Measurements from ENCODE around the gene GATM.
A peak's percentile ranks its signal among the peaks of the same experiment; 100 is the strongest.
"Not testable (repeated sequence)": the region's sequence is repeated elsewhere in the genome, so short reads cannot be mapped to it uniquely, and the experiment has no call there.

The GATM gene

DNA sequence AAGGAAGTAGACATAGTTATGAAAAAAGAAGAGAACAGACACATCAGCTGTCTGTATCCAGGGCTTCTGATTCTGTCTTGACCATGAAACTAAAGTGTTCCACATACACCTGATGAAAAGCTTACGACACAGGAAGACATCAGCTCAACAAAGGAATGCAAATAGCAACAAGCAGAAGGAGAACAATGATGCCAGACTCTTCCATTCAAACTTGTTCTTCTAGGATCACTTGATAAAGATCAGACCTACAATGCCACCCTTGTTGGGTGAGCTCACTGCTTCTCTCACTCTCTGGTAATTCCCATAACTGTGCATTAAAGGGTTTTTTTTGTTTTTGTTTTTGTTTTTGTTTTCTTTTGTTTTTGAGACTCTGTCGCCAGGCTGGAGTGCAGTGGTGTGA lies 49.7 kb downstream of the GATM start:
- H3K4me1 ChIP-seq (ENCODE audit: insufficient read depth, low read length): peaks cover 17% of the 10 kb centered on the region
- H3K9ac ChIP-seq (ENCODE audit: low read depth, low read length): no peak overlapping the region
- 0 out of 2 replicates have a peak, but pooled peaks cover 3% of the 10 kb centered on the region for H3K9me3 ChIP-seq (ENCODE audit: insufficient read depth, low read depth, low read length)
- WGBS: 71% methylated on average over 2 of the region's 2 CpGs
- H3K4me3 ChIP-seq (ENCODE audit: low read length): no peak overlapping the region
- no peak overlapping the region for H3K27ac ChIP-seq (ENCODE audit: low read depth, low read length)
- no peaks in the 10 kb centered on the region for H3K36me3 ChIP-seq (ENCODE audit: insufficient read depth, low read length)
- no peaks in the 10 kb centered on the region for H3K27me3 ChIP-seq (ENCODE audit: insufficient read depth, low read length)

DNA sequence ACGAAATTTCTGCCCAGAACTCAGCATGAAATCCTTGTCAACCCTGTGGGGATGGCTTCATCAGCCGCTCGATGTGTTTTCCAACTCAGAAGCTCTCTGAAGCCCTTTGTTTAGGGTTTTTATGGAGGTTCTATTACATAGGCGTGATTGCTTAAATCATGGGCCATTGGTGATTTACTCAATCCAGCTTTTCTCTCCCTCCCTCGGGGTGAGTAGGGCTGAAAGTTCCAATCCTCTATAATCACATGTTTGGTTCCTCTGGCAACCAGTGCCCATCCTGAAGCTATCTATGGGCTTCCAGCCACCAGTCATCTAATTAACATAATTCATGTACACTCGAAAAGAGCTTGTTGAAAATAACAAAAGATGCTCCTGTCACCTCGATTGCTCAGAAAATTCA lies 51.6 kb downstream of the GATM start:
- H3K4me3 ChIP-seq (ENCODE audit: low read length): no peak overlapping the region
- peak overlapping the region; percentile 44; the same call in 1 of the 2 replicates for H3K27ac ChIP-seq (ENCODE audit: low read depth, low read length)
- no peaks in the 10 kb centered on the region for H3K36me3 ChIP-seq (ENCODE audit: insufficient read depth, low read length)
- H3K9me3 ChIP-seq (ENCODE audit: insufficient read depth, low read depth, low read length): no peaks in the 10 kb centered on the region
- H3K9ac ChIP-seq (ENCODE audit: low read depth, low read length): no peak overlapping the region
- H3K4me1 ChIP-seq (ENCODE audit: insufficient read depth, low read length): peaks cover 17% of the 10 kb centered on the region
- 64% methylated on average over 7 of the region's 7 CpGs for WGBS
- no peaks in the 10 kb centered on the region for H3K27me3 ChIP-seq (ENCODE audit: insufficient read depth, low read length)

DNA sequence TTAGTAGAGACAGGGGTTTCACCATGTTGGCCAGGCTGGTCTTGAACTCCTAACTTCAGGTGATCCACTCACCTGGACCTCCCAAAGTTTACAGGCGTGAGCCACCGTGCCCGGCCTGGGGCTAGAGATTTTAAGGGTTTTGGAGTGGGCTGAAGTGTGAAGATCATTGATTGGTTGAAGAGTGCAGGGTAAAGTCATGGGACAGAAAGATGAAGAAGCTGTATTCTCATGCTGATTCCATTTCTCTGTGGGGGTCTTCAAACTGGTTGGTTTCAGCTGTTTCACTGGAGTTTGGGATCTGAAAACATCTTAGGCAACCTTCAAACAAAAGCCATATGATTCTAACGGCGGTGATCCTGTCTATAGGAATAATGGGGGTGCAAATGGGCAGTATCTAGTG lies 52.1 kb downstream of the GATM start:
- Histone ChIP-seq H3K9me3 (ENCODE audit: insufficient read depth, low read depth, low read length) (no peaks in the 10 kb centered on the region), H3K4me1 (ENCODE audit: insufficient read depth, low read length) (peaks cover 17% of the 10 kb centered on the region), H3K4me3 (ENCODE audit: low read length) (no peak overlapping the region), H3K27me3 (ENCODE audit: insufficient read depth, low read length) (no peaks in the 10 kb centered on the region), H3K36me3 (ENCODE audit: insufficient read depth, low read length) (no peaks in the 10 kb centered on the region), H3K27ac (ENCODE audit: low read depth, low read length) (peak overlapping the region; percentile 44; the same call in 1 of the 2 replicates), H3K9ac (ENCODE audit: low read depth, low read length) (no peak overlapping the region)
- WGBS: 56% methylated on average over 5 of the region's 5 CpGs

DNA sequence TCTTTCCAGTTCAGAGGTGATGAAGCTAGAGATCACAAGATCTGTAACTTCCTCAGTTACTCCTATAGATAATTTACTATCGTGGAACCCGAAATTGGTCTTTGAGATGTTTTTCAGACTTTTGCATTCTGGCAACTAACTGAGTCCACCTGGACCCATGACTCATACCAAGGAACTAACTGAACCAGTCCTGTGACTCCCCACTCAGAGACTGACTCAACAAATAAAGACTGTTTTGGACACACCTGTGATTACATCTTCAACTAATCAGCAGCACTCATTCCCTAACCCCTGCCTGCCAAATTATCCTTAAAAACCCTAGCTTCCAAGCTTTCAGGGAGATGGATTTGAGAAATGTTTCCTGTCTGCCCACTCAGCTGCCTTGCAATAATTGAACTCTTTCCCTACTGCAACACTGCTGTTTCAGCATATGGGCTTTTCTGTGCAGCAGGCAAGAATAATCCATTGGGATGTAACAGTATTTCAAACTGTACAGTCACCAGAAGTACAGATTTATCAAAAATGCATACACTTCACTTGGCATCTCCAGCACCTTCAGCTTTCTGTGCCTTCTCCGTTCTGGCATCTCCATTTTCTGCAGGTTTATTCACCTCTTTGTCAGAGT lies 57.7 kb downstream of the GATM start:
- Histone ChIP-seq H3K27ac (ENCODE audit: low read depth, low read length) (no peak overlapping the region), H3K9me3 (ENCODE audit: insufficient read depth, low read depth, low read length) (no peaks in the 10 kb centered on the region), H3K9ac (ENCODE audit: low read depth, low read length) (no peak overlapping the region), H3K4me1 (ENCODE audit: insufficient read depth, low read length) (no peaks in the 10 kb centered on the region), H3K36me3 (ENCODE audit: insufficient read depth, low read length) (no peaks in the 10 kb centered on the region), H3K27me3 (ENCODE audit: insufficient read depth, low read length) (no peaks in the 10 kb centered on the region), H3K4me3 (ENCODE audit: low read length) (no peak overlapping the region)
- WGBS: 88% methylated on average over 3 of the region's 3 CpGs

DNA sequence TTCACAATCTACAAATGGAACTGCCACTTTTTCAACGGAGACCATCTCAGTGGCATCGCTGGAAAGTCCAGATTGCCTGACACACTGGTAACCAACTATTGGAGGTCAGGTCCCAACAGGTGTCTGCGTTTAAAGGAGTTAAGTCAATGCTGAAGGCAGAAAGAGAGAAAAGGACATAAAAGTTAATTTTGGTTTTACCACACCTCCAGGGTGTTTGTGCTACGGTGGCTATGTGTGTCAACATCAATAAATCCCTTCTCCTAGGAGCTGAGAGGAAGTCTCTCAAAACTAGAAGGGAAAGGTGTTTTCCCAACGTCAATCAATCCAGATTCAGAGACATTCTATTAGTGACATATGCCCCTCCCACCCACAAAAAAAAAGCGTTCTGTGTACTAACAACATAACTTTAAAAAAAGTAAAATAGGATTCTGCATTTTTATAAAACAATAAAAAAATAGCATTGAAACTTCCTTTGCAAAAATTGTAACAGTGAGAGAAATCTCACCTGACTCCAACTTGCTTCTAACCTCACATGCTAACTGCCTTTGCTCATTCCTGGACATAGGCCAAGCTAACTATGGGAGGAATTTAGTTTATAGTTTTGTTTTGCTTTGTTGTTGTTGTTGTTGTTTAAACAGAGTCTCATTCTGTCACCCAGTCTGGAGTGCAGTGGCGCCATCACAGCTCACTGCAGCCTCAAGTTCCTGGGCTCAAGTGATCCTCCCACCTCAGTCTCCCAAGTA lies 58.7 kb downstream of the GATM start:
- WGBS: 89% methylated on average over 6 of the region's 7 CpGs
- Histone ChIP-seq H3K27me3 (ENCODE audit: insufficient read depth, low read length) (no peaks in the 10 kb centered on the region), H3K9ac (ENCODE audit: low read depth, low read length) (no peak overlapping the region), H3K4me1 (ENCODE audit: insufficient read depth, low read length) (no peaks in the 10 kb centered on the region), H3K36me3 (ENCODE audit: insufficient read depth, low read length) (no peaks in the 10 kb centered on the region), H3K4me3 (ENCODE audit: low read length) (no peak overlapping the region), H3K27ac (ENCODE audit: low read depth, low read length) (no peak overlapping the region), H3K9me3 (ENCODE audit: insufficient read depth, low read depth, low read length) (no peaks in the 10 kb centered on the region)

DNA sequence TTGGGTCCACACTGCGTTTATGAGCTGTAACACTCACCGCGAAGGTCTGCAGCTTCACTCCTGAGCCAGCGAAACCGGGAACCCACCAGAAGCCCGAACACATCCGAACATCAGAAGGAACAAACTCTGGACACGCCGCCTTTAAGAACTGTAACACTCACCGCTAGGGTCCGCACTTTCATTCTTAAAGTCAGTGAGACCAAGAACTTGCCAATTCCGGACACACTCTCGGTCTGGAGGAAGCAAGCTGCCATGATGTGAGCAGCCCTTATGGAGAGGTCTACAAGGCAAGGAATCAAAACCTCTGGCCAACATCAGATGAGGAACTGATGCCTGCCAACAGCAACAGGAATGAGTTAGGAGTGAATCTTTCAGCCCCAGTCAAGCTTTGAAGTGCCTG lies 63.4 kb downstream of the GATM start:
- 91% methylated on average over 13 of the region's 13 CpGs for WGBS
- H3K4me3 ChIP-seq (ENCODE audit: low read length): no peak overlapping the region
- H3K27ac ChIP-seq (ENCODE audit: low read depth, low read length): no peak overlapping the region
- no peaks in the 10 kb centered on the region for H3K9me3 ChIP-seq (ENCODE audit: insufficient read depth, low read depth, low read length)
- H3K27me3 ChIP-seq (ENCODE audit: insufficient read depth, low read length): no peaks in the 10 kb centered on the region
- H3K36me3 ChIP-seq (ENCODE audit: insufficient read depth, low read length): no peaks in the 10 kb centered on the region
- no peak overlapping the region for H3K9ac ChIP-seq (ENCODE audit: low read depth, low read length)
- no peaks in the 10 kb centered on the region for H3K4me1 ChIP-seq (ENCODE audit: insufficient read depth, low read length)

DNA sequence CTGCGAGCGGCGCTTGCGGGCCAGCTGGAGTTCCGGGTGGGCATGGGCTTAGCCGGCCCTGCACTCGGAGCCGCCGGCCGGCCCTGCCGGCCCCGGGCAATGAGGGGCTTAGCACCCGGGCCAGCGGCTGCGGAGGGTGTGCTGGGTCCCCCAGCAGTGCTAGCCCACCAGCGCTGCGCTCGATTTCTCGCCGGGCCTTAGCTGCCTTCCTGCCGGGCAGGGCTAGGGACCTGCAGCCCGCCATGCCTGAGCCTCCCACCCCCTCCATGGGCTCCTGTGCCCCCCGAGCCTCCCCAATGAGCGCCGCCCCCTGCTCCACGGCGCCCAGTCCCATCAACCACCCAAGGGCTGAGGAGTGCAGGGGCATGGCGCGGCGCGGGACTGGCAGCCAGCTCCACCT lies 64.2 kb downstream of the GATM start:
- H3K9me3 ChIP-seq (ENCODE audit: insufficient read depth, low read depth, low read length); H3K27me3 ChIP-seq (ENCODE audit: insufficient read depth, low read length); H3K4me3 ChIP-seq (ENCODE audit: low read length); H3K27ac ChIP-seq (ENCODE audit: low read depth, low read length); H3K4me1 ChIP-seq (ENCODE audit: insufficient read depth, low read length); H3K9ac ChIP-seq (ENCODE audit: low read depth, low read length); H3K36me3 ChIP-seq (ENCODE audit: insufficient read depth, low read length): not testable (repeated sequence)
- 90% methylated on average over 31 of the region's 31 CpGs for WGBS
